NCI-H1092 treated with DMSO at 0.1 percent for 48 hours (cell line): Measurements from ENCODE around the gene HTR3D.
"Not testable (repeated sequence)": the region's sequence is repeated elsewhere in the genome, so short reads cannot be mapped to it uniquely, and the experiment has no call there.

Source experiments
- DNase-seq: peaks from one replicate; lab custom pipeline; 2025; lab: John Stamatoyannopoulos, UW

The HTR3D gene

GRCh38 chr3:184068344-184068743 lies 36.8 kb downstream of the HTR3D start:
- DNase-seq, result no peak

GRCh38 chr3:184071142-184071541 lies 39.6 kb downstream of the HTR3D start:
- not testable (repeated sequence) for DNase-seq

GRCh38 chr3:184073621-184074020 lies 42.1 kb downstream of the HTR3D start:
- DNase-seq, result no peak

- DNase-seq, result no peak
These were observed 44.4 kb downstream of the HTR3D start for GRCh38 chr3:184075901-184076300.

GRCh38 chr3:184077881-184078280 lies 46.3 kb downstream of the HTR3D start:
- no peak for DNase-seq

- DNase-seq, result no peak
These were observed 47.3 kb downstream of the HTR3D start for GRCh38 chr3:184078851-184079250.

- no peak for DNase-seq
These were observed 49.7 kb downstream of the HTR3D start for GRCh38 chr3:184081116-184081830.

- DNase-seq, result no peak
These were observed 50.5 kb downstream of the HTR3D start for GRCh38 chr3:184082034-184082433.

GRCh38 chr3:184082465-184082864 lies 50.9 kb downstream of the HTR3D start:
- no peak for DNase-seq

- DNase-seq, result no peak
These were observed 53.9 kb downstream of the HTR3D start for GRCh38 chr3:184085389-184085852.
